ENCODE results near the gene DHRS7C.

GRCh38 chr17:9729034-9729650 is 62.2 kb downstream of the DHRS7C start:
- no peak for TF ChIP-seq POLR2AphosphoS5 (IDR thresholded peaks at IDR 0.05)
- TF ChIP-seq, protein P1, sequence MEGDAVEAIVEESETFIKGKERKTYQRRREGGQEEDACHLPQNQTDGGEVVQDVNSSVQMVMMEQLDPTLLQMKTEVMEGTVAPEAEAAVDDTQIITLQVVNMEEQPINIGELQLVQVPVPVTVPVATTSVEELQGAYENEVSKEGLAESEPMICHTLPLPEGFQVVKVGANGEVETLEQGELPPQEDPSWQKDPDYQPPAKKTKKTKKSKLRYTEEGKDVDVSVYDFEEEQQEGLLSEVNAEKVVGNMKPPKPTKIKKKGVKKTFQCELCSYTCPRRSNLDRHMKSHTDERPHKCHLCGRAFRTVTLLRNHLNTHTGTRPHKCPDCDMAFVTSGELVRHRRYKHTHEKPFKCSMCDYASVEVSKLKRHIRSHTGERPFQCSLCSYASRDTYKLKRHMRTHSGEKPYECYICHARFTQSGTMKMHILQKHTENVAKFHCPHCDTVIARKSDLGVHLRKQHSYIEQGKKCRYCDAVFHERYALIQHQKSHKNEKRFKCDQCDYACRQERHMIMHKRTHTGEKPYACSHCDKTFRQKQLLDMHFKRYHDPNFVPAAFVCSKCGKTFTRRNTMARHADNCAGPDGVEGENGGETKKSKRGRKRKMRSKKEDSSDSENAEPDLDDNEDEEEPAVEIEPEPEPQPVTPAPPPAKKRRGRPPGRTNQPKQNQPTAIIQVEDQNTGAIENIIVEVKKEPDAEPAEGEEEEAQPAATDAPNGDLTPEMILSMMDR (IDR thresholded peaks at IDR 0.05), result peak in 5 of 7 experiments; percentile 85 to 93 (median 89)
- TF ChIP-seq POLR2A (IDR thresholded peaks at IDR 0.05), result no peak

All from stomach (tissue), 4 donors.